WERI-Rb-1 (cell line): ENCODE measurements around the gene RBMS1.

ENCODE experiments used
- DNase-seq: peaks from one replicate; pipeline ENCODE4 v3.0.0-alpha.2; 2020
- H3K27ac ChIP-seq: fragments of 250-450 bp; sonication (Bioruptor Pico); 2 replicates; pipeline ENCODE4 v1.5.1; 2020; ENCODE audit warnings: mild to moderate bottlenecking, moderate library complexity
- H3K27me3 ChIP-seq: fragments of 250-450 bp; sonication (Bioruptor Pico); 2 replicates; pipeline ENCODE4 v1.5.1; 2021; ENCODE audit warnings: mild to moderate bottlenecking, low read depth, moderate library complexity; ENCODE audit not compliant: insufficient read depth, severe bottlenecking
- H3K36me3 ChIP-seq: fragments of 250-450 bp; sonication (Bioruptor Pico); 2 replicates; pipeline ENCODE4 v1.5.1; 2020; ENCODE audit warnings: mild to moderate bottlenecking, moderate library complexity
- H3K4me3 ChIP-seq: 2 replicates; pipeline ENCODE4 v1.5.1; 2011; ENCODE audit warnings: low read depth, mild to moderate bottlenecking, control low read depth, low read length
- H3K9me3 ChIP-seq: fragments of 250-450 bp; sonication (Bioruptor Pico); 2 replicates; pipeline ENCODE4 v1.5.1; 2021; ENCODE audit warnings: mild to moderate bottlenecking, moderate library complexity; ENCODE audit not compliant: severe bottlenecking
- CTCF ChIP-seq: IDR thresholded peaks from 2 replicates; pipeline ENCODE4 v1.5.1; 2011; ENCODE audit warnings: low read depth, mild to moderate bottlenecking, control low read depth, inconsistent platforms, low read length

The RBMS1 gene

GRCh38 chr2:160465406-160465805, 28.2 kb downstream of the RBMS1 start:
- no peak overlapping the region for H3K27ac ChIP-seq

GRCh38 chr2:160465002-160465401, 28.6 kb downstream of the RBMS1 start:
- H3K27ac ChIP-seq, result no peak overlapping the region
- no peaks in the 10 kb centered on the region for H3K36me3 ChIP-seq
- no peaks in the 10 kb centered on the region for H3K9me3 ChIP-seq
- no peak for DNase-seq
- no peaks in the 10 kb centered on the region for H3K27me3 ChIP-seq
- TF ChIP-seq CTCF, result no peak
- H3K4me3 ChIP-seq, result no peak overlapping the region

More at GRCh38 chr2:160465406-160465805, 28.2 kb downstream of the RBMS1 start:
- H3K4me3 ChIP-seq, result no peak overlapping the region
- H3K9me3 ChIP-seq, result no peaks in the 10 kb centered on the region
- DNase-seq, result no peak
- no peaks in the 10 kb centered on the region for H3K27me3 ChIP-seq
- H3K36me3 ChIP-seq, result no peaks in the 10 kb centered on the region
- TF ChIP-seq CTCF, result no peak

- no peaks in the 10 kb centered on the region for H3K27me3 ChIP-seq
- no peak overlapping the region for H3K27ac ChIP-seq
- H3K4me3 ChIP-seq, result no peak overlapping the region
- no peaks in the 10 kb centered on the region for H3K36me3 ChIP-seq
- no peak for TF ChIP-seq CTCF
- no peak for DNase-seq
- no peaks in the 10 kb centered on the region for H3K9me3 ChIP-seq
Measured at GRCh38 chr2:160464017-160464416, 29.6 kb downstream of the RBMS1 start.

GRCh38 chr2:160463245-160463644, 30.4 kb downstream of the RBMS1 start:
- H3K27me3 ChIP-seq, result no peaks in the 10 kb centered on the region
- no peaks in the 10 kb centered on the region for H3K36me3 ChIP-seq
- DNase-seq, result no peak
- no peak overlapping the region for H3K4me3 ChIP-seq
- no peaks in the 10 kb centered on the region for H3K9me3 ChIP-seq
- no peak overlapping the region for H3K27ac ChIP-seq
- no peak for TF ChIP-seq CTCF

- no peaks in the 10 kb centered on the region for H3K27me3 ChIP-seq
- H3K9me3 ChIP-seq, result no peaks in the 10 kb centered on the region
- H3K36me3 ChIP-seq, result no peaks in the 10 kb centered on the region
- DNase-seq, result no peak
- no peak overlapping the region for H3K4me3 ChIP-seq
- TF ChIP-seq CTCF, result no peak
- H3K27ac ChIP-seq, result no peak overlapping the region
Measured at GRCh38 chr2:160460333-160460731, 33.3 kb downstream of the RBMS1 start.

- Histone ChIP-seq H3K9me3 (no peaks in the 10 kb centered on the region), H3K27me3 (no peaks in the 10 kb centered on the region), H3K27ac (no peak overlapping the region), H3K36me3 (no peaks in the 10 kb centered on the region), H3K4me3 (no peak overlapping the region)
- DNase-seq, result no peak
- TF ChIP-seq CTCF, result no peak
Measured at GRCh38 chr2:160459538-160460332, 33.9 kb downstream of the RBMS1 start.
